ENCODE results near the gene BICD2. TPM values are rescaled to one million over a fixed set of nuclear protein-coding genes. Genes with fewer than 3 reads are reported as not detected.
"Not testable (repeated sequence)": the region's sequence is repeated elsewhere in the genome, so short reads cannot be mapped to it uniquely, and the experiment has no call there.

BICD2 gene
- 43.7 TPM for total RNA-seq (ENCODE audit: unreplicated experiment)
- long read RNA-seq, full-length matches to known transcripts = 1 of 2 reads
- long read RNA-seq, partial matches to known transcripts = 1 of 2 reads
- long read RNA-seq, other reads (novel, unspliced or antisense) = 0 of 2 reads

DNA sequence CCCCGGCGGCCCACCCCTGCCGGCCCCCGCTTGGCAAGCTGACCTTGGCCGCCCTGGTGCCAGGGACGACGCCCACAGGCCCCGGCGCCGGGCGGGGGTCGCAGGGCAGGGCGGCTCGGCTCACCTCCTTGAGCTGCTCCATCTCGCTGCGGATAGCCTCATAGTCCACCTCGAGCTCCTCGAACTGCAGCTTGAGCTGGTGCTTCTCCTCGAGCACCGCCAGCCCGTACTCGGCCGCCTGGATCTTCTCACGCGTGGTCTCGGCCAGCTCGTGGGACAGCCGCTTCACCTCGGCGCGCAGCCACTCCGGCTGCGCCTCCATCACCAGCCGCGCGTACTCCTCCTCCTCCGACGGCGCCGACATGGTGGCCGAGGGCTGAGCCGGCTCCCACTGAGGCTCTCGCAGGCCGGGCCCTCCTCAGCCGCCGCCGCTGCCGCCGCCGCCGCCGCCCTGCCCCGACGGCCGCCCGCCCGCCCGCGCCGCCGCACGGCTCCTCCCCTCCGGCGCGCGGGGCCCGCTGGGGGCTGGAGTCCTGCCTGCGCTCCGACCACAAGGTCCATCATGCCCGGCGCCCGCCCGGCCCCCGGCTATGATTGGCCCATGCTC is at the start of gene BICD2:
TSS of gene BICD2 (minus strand) at position 453 of the 607 bp plus-strand sequence. CDS start at position 364, 89 bp downstream.
- H3K27ac Mint-ChIP-seq (ENCODE audit: unreplicated experiment) = peak within 1 kb of the TSS; percentile 97
- H3K4me3 Mint-ChIP-seq (ENCODE audit: unreplicated experiment) = peak within 1 kb of the TSS; percentile 94
- H3K4me1 Mint-ChIP-seq (ENCODE audit: low read depth, unreplicated experiment) = peaks cover 32% of the 10 kb centered on the region
- DNase-seq = peak; percentile 99
- TF ChIP-seq, protein P1, sequence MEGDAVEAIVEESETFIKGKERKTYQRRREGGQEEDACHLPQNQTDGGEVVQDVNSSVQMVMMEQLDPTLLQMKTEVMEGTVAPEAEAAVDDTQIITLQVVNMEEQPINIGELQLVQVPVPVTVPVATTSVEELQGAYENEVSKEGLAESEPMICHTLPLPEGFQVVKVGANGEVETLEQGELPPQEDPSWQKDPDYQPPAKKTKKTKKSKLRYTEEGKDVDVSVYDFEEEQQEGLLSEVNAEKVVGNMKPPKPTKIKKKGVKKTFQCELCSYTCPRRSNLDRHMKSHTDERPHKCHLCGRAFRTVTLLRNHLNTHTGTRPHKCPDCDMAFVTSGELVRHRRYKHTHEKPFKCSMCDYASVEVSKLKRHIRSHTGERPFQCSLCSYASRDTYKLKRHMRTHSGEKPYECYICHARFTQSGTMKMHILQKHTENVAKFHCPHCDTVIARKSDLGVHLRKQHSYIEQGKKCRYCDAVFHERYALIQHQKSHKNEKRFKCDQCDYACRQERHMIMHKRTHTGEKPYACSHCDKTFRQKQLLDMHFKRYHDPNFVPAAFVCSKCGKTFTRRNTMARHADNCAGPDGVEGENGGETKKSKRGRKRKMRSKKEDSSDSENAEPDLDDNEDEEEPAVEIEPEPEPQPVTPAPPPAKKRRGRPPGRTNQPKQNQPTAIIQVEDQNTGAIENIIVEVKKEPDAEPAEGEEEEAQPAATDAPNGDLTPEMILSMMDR (IDR thresholded peaks at IDR 0.05; ENCODE audit: partially characterized antibody, unreplicated experiment) = no peak
- peaks cover 15% of the 10 kb centered on the region for H3K9me3 Mint-ChIP-seq (ENCODE audit: unreplicated experiment)
- H3K36me3 Mint-ChIP-seq (ENCODE audit: unreplicated experiment) = no peaks in the 10 kb centered on the region
- peaks cover 12% of the 10 kb centered on the region for H3K27me3 Mint-ChIP-seq (ENCODE audit: unreplicated experiment)

DNA sequence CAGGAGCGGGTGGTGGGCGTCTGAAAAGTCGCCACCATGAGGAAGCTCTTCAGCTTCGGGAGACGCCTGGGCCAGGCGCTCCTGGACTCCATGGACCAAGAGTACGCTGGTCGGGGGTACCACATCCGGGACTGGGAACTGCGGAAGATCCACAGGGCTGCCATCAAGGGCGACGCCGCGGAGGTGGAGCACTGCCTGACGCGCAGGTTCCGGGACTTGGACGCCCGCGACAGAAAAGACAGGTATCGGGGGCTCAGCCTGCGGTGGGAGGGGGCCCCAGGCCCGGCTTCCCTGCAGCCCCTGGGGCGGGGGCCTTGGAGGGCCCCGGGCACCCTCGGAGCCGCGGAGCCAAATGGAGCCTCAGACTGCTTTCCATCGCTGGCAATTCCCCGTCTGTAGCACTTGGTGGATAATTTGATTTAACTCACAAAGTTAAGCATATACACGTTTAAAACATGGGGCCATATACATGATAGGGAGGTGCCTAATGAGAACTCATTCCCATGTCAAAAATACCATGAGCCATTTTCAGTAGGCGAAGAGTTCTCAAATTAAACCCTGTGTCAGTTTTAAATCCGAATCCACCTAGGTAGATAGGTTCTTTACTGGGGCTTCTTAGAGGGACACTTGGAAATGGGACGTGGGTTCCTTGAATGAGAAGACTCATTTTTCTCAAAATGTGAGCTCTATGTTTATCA is 45.1 kb upstream of the BICD2 start:
- H3K4me3 Mint-ChIP-seq (ENCODE audit: unreplicated experiment) = peak overlapping the region; percentile 86
- H3K27me3 Mint-ChIP-seq (ENCODE audit: unreplicated experiment) = peaks cover 10% of the 10 kb centered on the region
- DNase-seq; H3K36me3 Mint-ChIP-seq (ENCODE audit: unreplicated experiment); H3K9me3 Mint-ChIP-seq (ENCODE audit: unreplicated experiment); H3K4me1 Mint-ChIP-seq (ENCODE audit: low read depth, unreplicated experiment); H3K27ac Mint-ChIP-seq (ENCODE audit: unreplicated experiment): not testable (repeated sequence)

DNA sequence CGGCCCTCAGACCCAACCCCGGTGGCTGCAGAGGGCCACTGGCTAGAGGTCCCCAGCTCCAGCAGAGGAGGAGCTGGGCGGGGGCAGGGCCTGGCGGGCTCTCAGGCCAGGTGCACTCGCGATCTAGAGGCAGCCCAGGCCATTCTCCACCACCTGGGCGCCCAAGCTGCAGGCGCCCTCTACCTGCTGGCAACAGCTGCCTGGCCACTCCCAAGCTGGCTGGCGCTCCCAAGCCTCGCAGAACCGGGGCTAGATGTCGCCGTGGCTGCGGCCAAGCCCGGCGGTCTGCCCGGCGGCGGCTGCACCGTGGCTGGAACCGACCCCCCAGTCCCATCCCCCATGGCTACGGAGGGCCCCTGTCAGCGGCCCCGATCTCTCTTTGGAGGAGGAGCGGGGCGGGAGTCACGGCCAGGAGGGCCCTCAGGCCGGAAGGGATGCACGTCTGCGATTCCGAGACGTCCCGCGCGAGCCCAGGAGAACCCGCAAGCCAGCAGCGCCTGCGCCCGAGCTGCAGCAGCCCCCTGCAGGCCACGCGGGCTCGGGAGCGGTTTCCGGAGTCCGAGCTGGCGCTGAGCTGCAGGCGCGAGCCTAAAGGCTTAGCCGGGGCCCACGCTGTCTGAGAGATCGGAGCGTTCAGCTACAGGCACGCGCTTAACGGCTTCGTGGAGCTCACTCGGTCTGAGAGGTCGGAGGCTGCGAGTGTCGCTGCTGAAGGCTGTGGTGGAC is 44.3 kb upstream of the BICD2 start:
- Mint-ChIP-seq H3K27ac (ENCODE audit: unreplicated experiment) (no peak overlapping the region), H3K4me1 (ENCODE audit: low read depth, unreplicated experiment) (no peaks in the 10 kb centered on the region), H3K27me3 (ENCODE audit: unreplicated experiment) (peaks cover 10% of the 10 kb centered on the region), H3K36me3 (ENCODE audit: unreplicated experiment) (no peaks in the 10 kb centered on the region), H3K4me3 (ENCODE audit: unreplicated experiment) (peak overlapping the region; percentile 86), H3K9me3 (ENCODE audit: unreplicated experiment) (peaks cover 2% of the 10 kb centered on the region)
- TF ChIP-seq, protein P1 (IDR thresholded peaks at IDR 0.05; ENCODE audit: partially characterized antibody, unreplicated experiment) = peak; percentile 27
- peak; percentile 93 for DNase-seq

DNA sequence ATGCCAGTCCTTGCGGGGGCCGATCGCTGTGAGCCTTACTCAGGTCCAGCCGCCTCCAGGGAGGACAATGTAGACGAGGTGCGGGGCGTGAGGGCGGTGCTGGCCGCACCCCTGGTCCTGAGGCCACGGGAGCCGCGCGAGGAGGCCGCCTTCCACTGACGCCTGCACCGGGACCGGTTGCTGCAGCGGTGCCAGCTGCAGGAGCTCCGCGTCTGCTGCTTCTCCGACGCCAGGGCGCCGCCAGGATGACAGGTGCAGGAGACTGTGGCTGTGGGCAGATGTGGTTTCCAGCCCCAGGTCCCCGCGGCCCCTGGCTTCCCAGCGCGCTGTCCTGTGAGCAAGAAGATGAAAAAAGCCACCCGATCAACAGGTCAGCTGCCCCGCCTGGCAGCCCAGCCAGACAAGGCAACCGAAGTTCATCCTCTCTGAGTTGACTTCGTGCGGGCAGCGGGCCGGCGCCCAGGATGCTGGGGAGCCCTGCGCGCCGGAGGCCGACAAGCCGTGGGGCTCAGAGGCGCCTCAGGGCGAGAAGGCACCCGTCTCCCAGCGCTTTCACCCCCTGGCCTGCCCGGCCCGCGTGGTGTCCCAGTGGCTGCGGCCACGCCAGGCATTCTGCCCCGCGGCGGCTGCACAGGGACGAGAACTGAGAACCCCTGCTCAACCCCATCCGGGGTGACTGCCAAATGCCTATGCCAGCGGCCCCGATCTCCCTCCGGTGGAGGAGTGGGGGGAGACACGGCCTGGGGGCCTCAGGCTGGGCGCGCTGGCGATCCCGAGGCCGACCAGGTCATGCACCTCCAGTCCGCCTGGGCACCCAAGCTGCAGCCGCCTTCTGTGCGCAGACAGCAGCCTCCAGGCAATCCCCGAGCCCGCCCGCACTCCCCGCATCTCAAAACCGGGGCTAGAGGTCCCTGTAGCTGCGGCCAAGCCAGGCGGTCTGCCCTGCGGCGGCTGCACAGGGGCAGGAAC is 43.4 kb upstream of the BICD2 start:
- no peak overlapping the region for H3K4me3 Mint-ChIP-seq (ENCODE audit: unreplicated experiment)
- no peaks in the 10 kb centered on the region for H3K4me1 Mint-ChIP-seq (ENCODE audit: low read depth, unreplicated experiment)
- DNase-seq = peak; percentile 55
- TF ChIP-seq, protein P1 (IDR thresholded peaks at IDR 0.05; ENCODE audit: partially characterized antibody, unreplicated experiment) = no peak
- H3K27ac Mint-ChIP-seq (ENCODE audit: unreplicated experiment) = no peak overlapping the region
- H3K27me3 Mint-ChIP-seq (ENCODE audit: unreplicated experiment) = peaks cover 10% of the 10 kb centered on the region
- H3K9me3 Mint-ChIP-seq (ENCODE audit: unreplicated experiment) = peaks cover 2% of the 10 kb centered on the region
- no peaks in the 10 kb centered on the region for H3K36me3 Mint-ChIP-seq (ENCODE audit: unreplicated experiment)

All from glutamatergic neuron (in vitro differentiated cells).